Endothelial cell of umbilical vein (primary cell): ENCODE results near the gene TRMT112. TPM values are rescaled to one million over a fixed set of nuclear protein-coding genes. Genes with fewer than 3 reads are reported as not detected.

Experiments used
- BruUV-seq: library from RNA; stranded (reverse); fragments of 400-500 nt; replicated peaks from 2 replicates; lab custom pipeline; 2021; lab: Mats Ljungman, UMichigan
- CTCF ChIA-PET: fragments of 300-600, 350-600 bp; sonication (Branson Sonifier 250); formaldehyde crosslinking; loops from one replicate; lab custom pipeline; 2021; ENCODE audit warnings: antibody characterized with exemption, inconsistent platforms; lab: Charles Lee
- POLR2A ChIA-PET: fragments of 300-600, 350-600 bp; sonication (Branson Sonifier 250); formaldehyde crosslinking; loops from one replicate; lab custom pipeline; 2021; ENCODE audit warnings: antibody characterized with exemption, inconsistent platforms; lab: Charles Lee
- DNase-seq: peaks from one replicate; pipeline ENCODE4 v3.0.0-alpha.2; 2011; ENCODE audit warnings: low read depth, low spot score
- FAIRE-seq: peaks from 2 replicates; lab custom pipeline; 2011; peaks lifted over from hg19 to GRCh38; lab: Jason Lieb, UNC
- H2AFZ ChIP-seq: 2 replicates; pipeline ENCODE4 v1.6.0; 2012; ENCODE audit warnings: low read depth, low read length, control low read depth, inconsistent platforms
- H3K27ac ChIP-seq: 2 replicates; pipeline ENCODE4 v1.5.1; 2011; ENCODE audit warnings: low read depth, mild to moderate bottlenecking, control low read depth, low read length, moderate library complexity; ENCODE audit not compliant: insufficient read depth
- H3K27me3 ChIP-seq, 2 experiments: 2 replicates each; pipeline versions ENCODE4 v1.6.0 to v1.6.1; 2011; ENCODE audit warnings: low read length in 2 of 2, mixed read lengths in 1 of 2; ENCODE audit not compliant: control insufficient read depth in 2 of 2, insufficient read depth in 2 of 2
- H3K36me3 ChIP-seq, 2 experiments: 2 replicates in 1 of 2; 3 replicates in 1 of 2; pipeline ENCODE4 v1.5.1; 2011; ENCODE audit warnings: low read length in 2 of 2, mild to moderate bottlenecking in 1 of 2, moderate library complexity in 1 of 2; ENCODE audit not compliant: control insufficient read depth in 2 of 2, insufficient read depth in 2 of 2; ENCODE audit errors: extremely low read depth in 1 of 2
- H3K4me1 ChIP-seq: 3 replicates; pipeline ENCODE4 v1.5.1; 2011; ENCODE audit warnings: mild to moderate bottlenecking, low read length; ENCODE audit not compliant: control insufficient read depth, insufficient read depth; ENCODE audit errors: extremely low read depth
- H3K4me2 ChIP-seq: 2 replicates; pipeline ENCODE4 v1.6.1; 2011; ENCODE audit warnings: low read length, control low read depth, mixed read lengths; ENCODE audit not compliant: insufficient read depth
- H3K4me3 ChIP-seq, 3 experiments: fragments of 200-600 bp in 1 of 3; sonication (generic), shearing (Covaris generic) in 1 of 3; replicated peaks in 1 of 3; 2 replicates each; pipeline ENCODE4 v1.5.1; 2011 to 2016; ENCODE audit warnings: control low read depth in 3 of 3, low read length in 3 of 3, mild to moderate bottlenecking in 2 of 3, inconsistent platforms in 1 of 3, low read depth in 1 of 3, moderate library complexity in 1 of 3; ENCODE audit not compliant: insufficient read depth in 1 of 3
- H3K79me2 ChIP-seq: 2 replicates; pipeline ENCODE4 v1.6.0; 2012; ENCODE audit warnings: low read length, inconsistent platforms; ENCODE audit not compliant: control insufficient read depth, insufficient read depth
- H3K9ac ChIP-seq: replicated peaks from 2 replicates; pipeline ENCODE3; 2011; ENCODE audit warnings: low read length, control low read depth; ENCODE audit not compliant: insufficient read depth; ENCODE audit errors: extremely low read depth
- H3K9me1 ChIP-seq: replicated peaks from 3 replicates; pipeline ENCODE4 v1.6.0; 2011; ENCODE audit warnings: mild to moderate bottlenecking, low read length; ENCODE audit not compliant: control insufficient read depth, insufficient read depth; ENCODE audit errors: extremely low read depth
- H3K9me3 ChIP-seq: replicated peaks from 2 replicates; pipeline ENCODE4 v1.5.1; 2012; ENCODE audit warnings: low read length, inconsistent platforms; ENCODE audit not compliant: control insufficient read depth, insufficient read depth
- H4K20me1 ChIP-seq: replicated peaks from 2 replicates; pipeline ENCODE3; 2011; ENCODE audit warnings: mild to moderate bottlenecking, low read length; ENCODE audit not compliant: control insufficient read depth, insufficient read depth; ENCODE audit errors: extremely low read depth
- EZH2 ChIP-seq: IDR thresholded peaks from 2 replicates; pipeline ENCODE4 v1.6.1; 2012; ENCODE audit warnings: borderline replicate concordance, low read depth, mild to moderate bottlenecking, moderate library complexity, low read length, inconsistent platforms; ENCODE audit not compliant: severe bottlenecking
- FOS ChIP-seq: IDR thresholded peaks from 2 replicates; pipeline ENCODE4 v1.6.1; 2011; ENCODE audit warnings: mild to moderate bottlenecking, low read length, moderate library complexity, borderline replicate concordance; ENCODE audit not compliant: insufficient read depth
- GATA2 ChIP-seq: IDR thresholded peaks from 2 replicates; pipeline ENCODE4 v1.7.0; 2011; ENCODE audit warnings: low read depth, mild to moderate bottlenecking, moderate library complexity, mixed read lengths, low read length; ENCODE audit not compliant: insufficient read length, insufficient read depth
- JUN ChIP-seq: IDR thresholded peaks from 2 replicates; pipeline ENCODE4 v1.6.1; 2011; ENCODE audit warnings: borderline replicate concordance, low read depth; ENCODE audit not compliant: insufficient read length, insufficient read depth
- MYC ChIP-seq: IDR thresholded peaks from one replicate; pipeline ENCODE4 v1.6.1; 2011; ENCODE audit warnings: mild to moderate bottlenecking, low read depth, low read length
- POLR2A ChIP-seq: IDR thresholded peaks from 2 replicates; pipeline ENCODE4 v1.6.1; 2012; ENCODE audit warnings: low read depth, mild to moderate bottlenecking, control low read depth, low read length
- POLR2AphosphoS5 ChIP-seq: IDR thresholded peaks from 2 replicates; pipeline ENCODE4 v1.6.1; 2012; ENCODE audit warnings: low read depth, mild to moderate bottlenecking, control low read depth, low read length, moderate library complexity; ENCODE audit not compliant: insufficient read depth
- dilution Hi-C: fragments of 300-500 bp; cut with MboI; formaldehyde crosslinking; loops from one replicate; pipeline ENCODE4 v1.15.0; 2019; ENCODE audit warnings: low sequenced_read_pairs; ENCODE audit not compliant: extremely low pct_ligation_motif_present
- intact Hi-C: fragments of 100-400 bp; cut with micrococcal nuclease; formaldehyde crosslinking; loops from one replicate; pipeline ENCODE4 v1.10.0; 2022
- polyA plus RNA-seq, 4 experiments: library from polyadenylated mRNA; depleted of rRNA in 3 of 4; stranded (reverse) in 3 of 4; unstranded in 1 of 4; fragments of >200 nt; gene quantifications; 2 replicates each; pipeline versions ENCODE4 v1.2.1 to v1.2.3, GENCODE V29; 2011 to 2012; ENCODE audit warnings: missing spikeins in 1 of 4
- total RNA-seq: library from RNA; stranded (reverse); gene quantifications from 2 replicates; pipeline ENCODE4 v1.2.3, GENCODE V29; 2021
- TF ChIP-seq, protein P1 (sequence below), 2 donors: IDR thresholded peaks; 1 replicate in 1 of 2; 2 replicates in 1 of 2; pipeline ENCODE4 v1.5.1; 2011; ENCODE audit warnings: low read length in 2 of 2, mild to moderate bottlenecking in 2 of 2, moderate library complexity in 2 of 2, control low read depth in 1 of 2, inconsistent platforms in 1 of 2, low read depth in 1 of 2; ENCODE audit not compliant: insufficient read depth in 1 of 2; ENCODE audit errors: extremely low read depth in 1 of 2
- TF ChIP-seq, protein P2 (sequence below): IDR thresholded peaks from 2 replicates; pipeline ENCODE4 v1.6.1; 2011; ENCODE audit not compliant: insufficient read depth, insufficient read length

TRMT112 gene
- total and polyA plus RNA-seq, 2 donors (not counting 3 experiments of a cell fraction or from before 2014, with no cell fraction given) = 195 to 575 TPM

DNA sequence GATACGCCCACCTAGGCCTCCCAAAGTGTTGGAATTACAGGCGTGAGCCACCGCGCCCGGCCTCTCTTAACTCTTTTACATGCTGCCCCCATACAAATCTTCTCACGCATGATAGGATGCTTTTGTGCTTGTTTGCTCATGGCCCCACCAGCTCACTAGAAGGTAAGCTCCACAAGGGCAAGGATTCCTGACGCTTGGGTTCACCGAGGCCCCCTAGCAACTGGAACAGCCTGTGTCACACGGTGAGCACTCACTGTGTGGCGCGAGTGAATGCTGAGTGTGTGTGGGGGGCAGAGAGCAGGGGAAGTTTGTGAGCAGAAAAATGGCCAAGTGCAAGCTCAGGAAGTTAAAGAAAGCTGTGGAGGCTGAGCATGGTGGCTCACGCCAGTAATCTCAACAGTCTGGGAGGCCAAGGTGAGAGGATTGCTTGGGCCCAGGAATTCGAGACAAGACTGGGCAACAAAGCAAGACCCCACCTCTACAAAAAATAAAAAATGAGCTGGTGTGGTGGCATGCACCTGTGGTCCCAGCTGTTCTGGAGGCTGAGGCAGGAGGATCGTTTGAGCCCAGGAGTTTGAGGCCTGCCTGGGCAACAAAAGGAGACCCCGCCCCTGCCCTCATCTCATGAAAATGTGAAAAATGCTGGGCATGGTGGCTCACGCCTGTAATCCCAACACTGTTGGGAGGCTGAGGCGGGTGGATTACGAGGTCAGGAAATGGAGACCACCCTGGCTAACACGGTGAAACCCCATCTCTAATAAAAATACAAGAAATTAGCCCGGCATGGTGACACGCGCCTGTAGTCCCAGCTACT is 35.2 kb downstream of the TRMT112 start:
- Histone ChIP-seq H3K9me3 (no peaks in the 10 kb centered on the region), H3K27me3 (no peaks in the 10 kb centered on the region), H4K20me1 (no peaks in the 10 kb centered on the region), H3K36me3 (peaks cover 2 to 12% of the 10 kb centered on the region in 2 experiments), H3K27ac (no peak overlapping the region), H3K79me2 (peaks cover 2% of the 10 kb centered on the region), H3K4me3 (no peak overlapping the region), H3K9ac (no peak overlapping the region), H3K9me1 (no peaks in the 10 kb centered on the region), H3K4me2 (no peak overlapping the region), H3K4me1 (peaks cover 11% of the 10 kb centered on the region), H2AFZ (no peak overlapping the region)
- intact Hi-C loops (no loop called here), dilution Hi-C loops (no loop called here)
- ChIA-PET POLR2A (interaction anchor here (1.1 kb wide), 1 partner anchor 11 kb away, joined by 3 read pairs; no protein-coding TSS in a partner anchor), CTCF (interaction anchor here (1.3 to 2.3 kb wide), 4 partner anchors 10 to 78 kb away, joined by 3 to 8 read pairs (median 6); no protein-coding TSS in a partner anchor)
- no peak for DNase-seq
- BruUV-seq = no TSS peak
- TF ChIP-seq POLR2AphosphoS5 (no peak), FOS (no peak), GATA2 (no peak), EZH2 (no peak), POLR2A (no peak), MYC (no peak), JUN (no peak)
- TF ChIP-seq, protein P1, sequence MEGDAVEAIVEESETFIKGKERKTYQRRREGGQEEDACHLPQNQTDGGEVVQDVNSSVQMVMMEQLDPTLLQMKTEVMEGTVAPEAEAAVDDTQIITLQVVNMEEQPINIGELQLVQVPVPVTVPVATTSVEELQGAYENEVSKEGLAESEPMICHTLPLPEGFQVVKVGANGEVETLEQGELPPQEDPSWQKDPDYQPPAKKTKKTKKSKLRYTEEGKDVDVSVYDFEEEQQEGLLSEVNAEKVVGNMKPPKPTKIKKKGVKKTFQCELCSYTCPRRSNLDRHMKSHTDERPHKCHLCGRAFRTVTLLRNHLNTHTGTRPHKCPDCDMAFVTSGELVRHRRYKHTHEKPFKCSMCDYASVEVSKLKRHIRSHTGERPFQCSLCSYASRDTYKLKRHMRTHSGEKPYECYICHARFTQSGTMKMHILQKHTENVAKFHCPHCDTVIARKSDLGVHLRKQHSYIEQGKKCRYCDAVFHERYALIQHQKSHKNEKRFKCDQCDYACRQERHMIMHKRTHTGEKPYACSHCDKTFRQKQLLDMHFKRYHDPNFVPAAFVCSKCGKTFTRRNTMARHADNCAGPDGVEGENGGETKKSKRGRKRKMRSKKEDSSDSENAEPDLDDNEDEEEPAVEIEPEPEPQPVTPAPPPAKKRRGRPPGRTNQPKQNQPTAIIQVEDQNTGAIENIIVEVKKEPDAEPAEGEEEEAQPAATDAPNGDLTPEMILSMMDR (IDR thresholded peaks at IDR 0.05; ENCODE audit: extremely low read depth in 1 of 2, insufficient read depth in 1 of 2, low read depth in 1 of 2, low read length in 2 of 2) = no peak
- TF ChIP-seq, protein P2, sequence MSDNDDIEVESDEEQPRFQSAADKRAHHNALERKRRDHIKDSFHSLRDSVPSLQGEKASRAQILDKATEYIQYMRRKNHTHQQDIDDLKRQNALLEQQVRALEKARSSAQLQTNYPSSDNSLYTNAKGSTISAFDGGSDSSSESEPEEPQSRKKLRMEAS = no peak
- FAIRE-seq = no peak
